Measurements from ENCODE around the gene HOXD4. TPM values are rescaled to one million over a fixed set of nuclear protein-coding genes. Genes with fewer than 3 reads are reported as not detected.

The HOXD4 gene
- total and polyA plus RNA-seq, 10 of the 15 experiments (the other 5 are each of a cell fraction or from before 2014, with no cell fraction given) = 0.07 TPM; not detected in 9

DNA sequence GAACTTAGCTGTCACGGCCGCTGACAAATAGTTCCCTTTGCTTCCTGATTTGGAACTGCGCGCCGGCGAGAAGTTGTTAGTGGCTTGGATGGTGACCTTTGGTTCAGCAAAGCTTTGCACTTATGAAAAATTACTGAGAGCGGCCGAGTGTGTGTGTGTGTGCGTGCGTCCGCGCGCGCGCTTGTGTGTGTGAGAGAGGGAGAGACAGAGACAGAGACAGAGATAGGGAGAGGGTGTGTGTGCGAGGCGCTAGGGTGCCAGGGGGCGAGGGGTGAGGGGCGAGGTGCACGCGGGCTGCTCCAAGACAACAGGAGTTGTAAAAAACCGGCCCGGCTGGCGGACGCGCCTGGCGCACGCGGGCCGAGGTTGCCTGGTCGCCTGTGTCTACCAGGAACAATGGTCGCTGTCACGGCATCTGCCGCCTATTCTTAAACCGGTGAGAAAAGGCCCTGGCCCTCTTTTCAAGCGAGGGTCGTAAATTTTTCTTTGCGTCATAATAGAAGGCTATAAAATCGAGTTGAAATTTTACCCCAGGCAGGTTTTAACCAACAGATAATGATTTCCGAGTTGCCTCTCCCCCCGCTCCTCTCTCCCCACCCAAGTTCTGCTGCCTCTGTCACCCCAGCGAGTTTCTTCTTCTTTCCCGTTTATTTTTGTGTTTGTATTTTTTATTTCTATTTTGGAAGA, 6.3 kb downstream of the HOXD4 start:
- Histone ChIP-seq H3K27me3 (replicated peaks in 1 of 2; ENCODE audit: control insufficient read depth in 2 of 2, insufficient read depth in 2 of 2, low read length in 1 of 2) (peaks cover 6 to 33% of the 10 kb centered on the region in 2 experiments), H3K9me3 (replicated peaks; ENCODE audit: control insufficient read depth, insufficient read depth, low read length) (no peaks in the 10 kb centered on the region; the same call in 2 of the 3 replicates), H3K36me3 (ENCODE audit: control insufficient read depth in 2 of 2, insufficient read depth in 2 of 2, low read length in 1 of 2) (no peaks in the 10 kb centered on the region), H3K4me2 (ENCODE audit: control insufficient read depth, insufficient read depth) (no peak overlapping the region), H3K79me2 (ENCODE audit: control insufficient read depth, insufficient read depth, low read length) (no peaks in the 10 kb centered on the region), H2AFZ (ENCODE audit: control insufficient read depth, low read depth, low read length) (no peak overlapping the region), H3K27ac (ENCODE audit: control insufficient read depth, insufficient read depth) (no peak overlapping the region), H3K4me1 (ENCODE audit: control insufficient read depth, insufficient read depth, low read length) (no peaks in the 10 kb centered on the region), H4K20me1 (ENCODE audit: control insufficient read depth, insufficient read depth) (no peaks in the 10 kb centered on the region), H3K9ac (ENCODE audit: control insufficient read depth, insufficient read depth, low read length) (no peak overlapping the region), H3K4me3 (no peak overlapping the region)
- DNase-seq (ENCODE audit: low read depth, low spot score) (no peak), ATAC-seq (no peak), FAIRE-seq (no peak)
- TF ChIP-seq NFYB (IDR thresholded peaks at IDR 0.05; ENCODE audit: insufficient read depth, low read depth, low read length) (no peak), PML (IDR thresholded peaks at IDR 0.05; ENCODE audit: low read length) (no peak), CREM (IDR thresholded peaks at IDR 0.05; ENCODE audit: low read depth) (no peak), SMARCA5 (IDR thresholded peaks at IDR 0.05) (no peak), ZNF207 (IDR thresholded peaks at IDR 0.05; ENCODE audit: borderline replicate concordance) (no peak), NR2C1 (IDR thresholded peaks at IDR 0.05) (no peak), E2F8 (IDR thresholded peaks at IDR 0.05; ENCODE audit: low read depth, partially characterized antibody) (no peak), STAT3 (IDR thresholded peaks at IDR 0.05; ENCODE audit: low read depth, low read length) (no peak), IKZF2 (IDR thresholded peaks at IDR 0.05) (no peak)
- WGBS (ENCODE audit: insufficient coverage, insufficient replicate concordance, low lambda C conversion rate, missing lambda C conversion rate) = 34% methylated on average over 28 of the region's 43 CpGs
- intact Hi-C loops (cut with micrococcal nuclease; ENCODE audit: unreplicated experiment) (no loop called here), in situ Hi-C loops (cut with MboI) (no loop called here)
- BruUV-seq (replicated peaks) = no TSS peak
- SMC1A ChIA-PET (ENCODE audit: uncharacterized antibody, unreplicated experiment) = no interaction called here
- POLR2A ChIA-PET = no interaction called here
- CTCF ChIA-PET = interaction anchor here (0.5 kb wide), 1 partner anchor 38 kb away, joined by 4 read pairs; no protein-coding TSS in a partner anchor
- RAD21 ChIA-PET (ENCODE audit: unreplicated experiment) = no interaction called here
